Neural progenitor cell (in vitro differentiated cells): ENCODE results near the gene TSEN34.

Source experiments
- CTCF ChIP-seq: fragments of 200-600 bp; sonication (generic); IDR thresholded peaks from 2 replicates; pipeline ENCODE4 v1.5.1; 2017; ENCODE audit warnings: antibody characterized with exemption, mild to moderate bottlenecking
- EZH2 ChIP-seq: fragments of 200-600 bp; sonication (generic); IDR thresholded peaks from 2 replicates; pipeline ENCODE4 v1.6.1; 2017; ENCODE audit warnings: antibody characterized with exemption, mild to moderate bottlenecking, moderate library complexity

GRCh38 chr19:54164369-54165068 is 26.6 kb upstream of the TSEN34 start:
- TF ChIP-seq CTCF (no peak), EZH2 (no peak)
